GM19397 (cell line): ENCODE results near the gene TMPRSS6.

Experiments used
- ATAC-seq: cut with Tn5 transposase; IDR thresholded peaks from one replicate; pipeline ENCODE4 v1.9.1; 2021; ENCODE audit warnings: mild to moderate bottlenecking, moderate library complexity; ENCODE audit not compliant: unreplicated experiment

TMPRSS6 gene

GRCh38 chr22:37017356-37017755 lies 92.2 kb downstream of the TMPRSS6 start:
- no peak for ATAC-seq

- ATAC-seq, result no peak
These were observed 93.2 kb downstream of the TMPRSS6 start for GRCh38 chr22:37016134-37016910.

GRCh38 chr22:37015587-37015878 lies 94.0 kb downstream of the TMPRSS6 start:
- no peak for ATAC-seq
